Activated gamma-delta T cell (primary cell): Measurements from ENCODE around the gene TSPAN9.

Experiments
- DNase-seq: peaks from one replicate; lab custom pipeline; 2025; lab: John Stamatoyannopoulos, UW

The TSPAN9 gene

GRCh38 chr12:3141339-3142321, 64.5 kb downstream of the TSPAN9 start:
- DNase-seq, result no peak

- no peak for DNase-seq
These were observed 65.2 kb downstream of the TSPAN9 start for GRCh38 chr12:3142386-3142785.

- no peak for DNase-seq
These were observed 67.3 kb downstream of the TSPAN9 start for GRCh38 chr12:3144495-3144894.

- no peak for DNase-seq
These were observed 67.9 kb downstream of the TSPAN9 start for GRCh38 chr12:3145033-3145432.

- DNase-seq, result no peak
These were observed 68.5 kb downstream of the TSPAN9 start for GRCh38 chr12:3145546-3146310.

GRCh38 chr12:3147260-3147659, 70.1 kb downstream of the TSPAN9 start:
- DNase-seq, result no peak

- DNase-seq, result no peak
These were observed 71.3 kb downstream of the TSPAN9 start for GRCh38 chr12:3148366-3149000.

- DNase-seq, result no peak
These were observed 72.5 kb downstream of the TSPAN9 start for GRCh38 chr12:3149515-3150307.

GRCh38 chr12:3150308-3150670, 73.1 kb downstream of the TSPAN9 start:
- no peak for DNase-seq

GRCh38 chr12:3150931-3151835, 74.0 kb downstream of the TSPAN9 start:
- DNase-seq, result no peak

GRCh38 chr12:3152011-3152511, 74.9 kb downstream of the TSPAN9 start:
- DNase-seq, result no peak

- no peak for DNase-seq
These were observed 75.7 kb downstream of the TSPAN9 start for GRCh38 chr12:3152892-3153291.

- no peak for DNase-seq
These were observed 76.8 kb downstream of the TSPAN9 start for GRCh38 chr12:3154006-3154405.

- no peak for DNase-seq
These were observed 78.7 kb downstream of the TSPAN9 start for GRCh38 chr12:3155702-3156370.

- no peak for DNase-seq
These were observed 80.6 kb downstream of the TSPAN9 start for GRCh38 chr12:3157581-3158323.

- DNase-seq, result no peak
These were observed 81.8 kb downstream of the TSPAN9 start for GRCh38 chr12:3158851-3159465.

GRCh38 chr12:3160081-3160480, 82.9 kb downstream of the TSPAN9 start:
- DNase-seq, result no peak

GRCh38 chr12:3161861-3162260, 84.7 kb downstream of the TSPAN9 start:
- no peak for DNase-seq
